Panc1 (cell line): ENCODE data around the gene PCF11. TPM values are rescaled to one million over a fixed set of nuclear protein-coding genes. Genes with fewer than 3 reads are reported as not detected.

Experiments used
- total RNA-seq: library from RNA; stranded (reverse); gene quantifications from one replicate; pipeline ENCODE4 v1.2.1, GENCODE V29; 2021; ENCODE audit not compliant: unreplicated experiment

The PCF11 gene
- total RNA-seq, 1 experiment from 2014 or later, result 56.6 TPM

Other genes with a start within 250 kb of the PCF11 start
- gene RAB30, start 85.2 kb upstream of the PCF11 start, total RNA-seq, result 19.0 TPM
- 14.8 TPM for gene ANKRD42, start 36.6 kb downstream of the PCF11 start, total RNA-seq
- gene CCDC90B, start 129.2 kb downstream of the PCF11 start, total RNA-seq, result 41.9 TPM